ENCODE data around the gene FCGR3A.
"Not testable (repeated sequence)": the region's sequence is repeated elsewhere in the genome, so short reads cannot be mapped to it uniquely, and the experiment has no call there.

The FCGR3A gene

GRCh38 chr1:161529463-161530104, 20.0 kb downstream of the FCGR3A start:
- DNase-seq, result not testable (repeated sequence)

GRCh38 chr1:161528550-161528949, 21.1 kb downstream of the FCGR3A start:
- not testable (repeated sequence) for DNase-seq

DNA sequence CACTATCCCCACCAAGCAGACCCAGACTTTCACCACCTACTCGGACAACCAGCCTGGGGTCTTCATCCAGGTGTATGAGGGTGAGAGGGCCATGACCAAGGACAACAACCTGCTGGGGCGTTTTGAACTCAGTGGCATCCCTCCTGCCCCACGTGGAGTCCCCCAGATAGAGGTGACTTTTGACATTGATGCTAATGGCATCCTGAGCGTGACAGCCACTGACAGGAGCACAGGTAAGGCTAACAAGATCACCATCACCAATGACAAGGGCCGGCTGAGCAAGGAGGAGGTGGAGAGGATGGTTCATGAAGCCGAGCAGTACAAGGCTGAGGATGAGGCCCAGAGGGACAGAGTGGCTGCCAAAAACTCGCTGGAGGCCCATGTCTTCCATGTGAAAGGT, 23.7 kb downstream of the FCGR3A start:
- DNase-seq, result not testable (repeated sequence)

GRCh38 chr1:161525321-161525720, 24.3 kb downstream of the FCGR3A start:
- not testable (repeated sequence) for DNase-seq

- peak; percentile 19 for DNase-seq
These were observed 24.8 kb downstream of the FCGR3A start for GRCh38 chr1:161524742-161525291.

DNA sequence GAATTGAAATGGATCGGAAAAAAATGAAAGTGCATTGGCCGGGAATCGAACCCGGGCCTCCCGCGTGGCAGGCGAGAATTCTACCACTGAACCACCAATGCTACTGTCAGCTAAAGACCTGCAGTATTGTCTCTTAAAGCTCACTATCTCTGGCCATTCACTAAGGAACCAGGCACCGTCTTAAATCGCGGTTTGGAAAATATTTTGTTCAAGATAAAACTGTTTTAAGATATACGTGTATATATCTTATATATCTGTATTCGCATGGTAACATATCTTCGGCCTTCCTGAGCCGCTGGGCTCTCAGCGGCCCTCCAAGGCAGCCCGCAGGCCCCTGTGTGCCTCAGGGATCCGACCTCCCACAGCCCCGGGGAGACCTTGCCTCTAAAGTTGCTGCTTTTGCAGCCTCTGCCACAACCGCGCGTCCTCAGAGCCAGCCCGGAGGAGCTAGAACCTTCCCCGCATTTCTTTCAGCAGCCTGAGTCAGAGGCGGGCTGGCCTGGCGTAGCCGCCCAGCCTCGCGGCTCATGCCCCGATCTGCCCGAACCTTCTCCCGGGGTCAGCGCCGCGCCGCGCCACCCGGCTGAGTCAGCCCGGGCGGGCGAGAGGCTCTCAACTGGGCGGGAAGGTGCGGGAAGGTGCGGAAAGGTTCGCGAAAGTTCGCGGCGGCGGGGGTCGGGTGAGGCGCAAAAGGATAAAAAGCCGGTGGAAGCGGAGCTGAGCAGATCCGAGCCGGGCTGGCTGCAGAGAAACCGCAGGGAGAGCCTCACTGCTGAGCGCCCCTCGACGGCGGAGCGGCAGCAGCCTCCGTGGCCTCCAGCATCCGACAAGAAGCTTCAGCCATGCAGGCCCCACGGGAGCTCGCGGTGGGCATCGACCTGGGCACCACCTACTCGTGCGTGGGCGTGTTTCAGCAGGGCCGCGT, 25.5 kb downstream of the FCGR3A start, which contains the start of gene HSPA6:
Gene HSPA6 (plus strand): TSS at position 724 of the 925 bp plus-strand sequence. CDS start 119 bp downstream, at position 843.
- DNase-seq, result peak; percentile 63

- not testable (repeated sequence) for DNase-seq
These were observed 26.4 kb downstream of the FCGR3A start for GRCh38 chr1:161523041-161523816.

- not testable (repeated sequence) for DNase-seq
These were observed 35.7 kb downstream of the FCGR3A start for GRCh38 chr1:161513953-161514352.

DNA sequence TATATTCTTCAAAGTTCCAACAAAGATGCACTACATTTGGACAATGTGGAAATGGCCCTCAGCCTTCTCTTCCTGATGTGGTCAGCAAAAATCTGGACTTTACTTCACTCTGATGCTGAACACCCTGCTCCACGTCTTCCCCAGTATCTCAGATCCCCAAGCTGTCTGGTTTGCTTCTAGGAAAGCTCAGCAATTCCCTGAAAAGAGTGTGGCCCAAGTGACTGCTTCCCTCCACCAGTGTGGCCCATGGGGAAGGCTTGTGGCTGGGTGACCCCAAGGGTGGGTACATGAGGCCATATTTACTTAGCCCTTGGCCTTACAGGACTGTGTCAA, 36.2 kb downstream of the FCGR3A start:
- DNase-seq, result not testable (repeated sequence)

DNA sequence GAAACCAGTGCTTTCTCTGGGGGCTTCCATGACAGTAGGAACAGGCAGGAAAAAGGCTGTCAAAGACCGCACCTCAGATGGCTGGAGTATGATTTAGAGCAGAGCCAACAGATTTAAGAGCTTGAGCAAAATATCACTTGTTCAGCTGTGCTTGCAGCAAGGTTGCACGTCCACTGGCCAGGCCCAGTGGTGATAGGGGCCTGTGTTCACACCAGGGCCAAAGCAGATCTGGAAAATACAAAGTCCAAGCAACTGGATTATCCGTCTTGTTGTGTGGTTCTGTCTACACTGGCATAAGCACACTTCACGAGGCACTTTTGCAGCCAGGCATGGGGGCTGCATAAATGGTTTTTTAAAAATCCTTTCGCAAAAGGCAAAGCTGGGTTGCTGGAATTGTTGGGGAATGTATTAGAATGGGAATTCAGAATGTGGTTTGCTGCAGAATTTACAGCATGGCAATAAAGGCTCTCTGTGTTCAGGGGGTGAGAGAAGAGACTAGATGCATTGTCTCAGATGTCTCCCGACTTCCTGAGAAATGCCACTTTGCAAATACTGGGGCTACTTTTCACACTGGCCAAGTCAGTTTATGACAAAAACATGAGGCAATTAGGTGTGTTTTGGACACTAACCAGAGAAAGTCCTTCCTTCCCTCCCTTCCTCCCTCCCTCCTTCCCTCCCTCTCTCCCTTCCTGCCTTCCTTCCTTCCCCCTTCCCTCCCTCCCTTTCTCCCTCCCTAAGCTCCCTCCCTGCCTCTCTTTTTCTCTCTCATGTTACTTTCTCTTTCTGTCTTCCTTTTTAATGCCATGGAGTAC, 36.8 kb downstream of the FCGR3A start:
- not testable (repeated sequence) for DNase-seq

- no peak for DNase-seq
These were observed 37.9 kb downstream of the FCGR3A start for GRCh38 chr1:161511756-161512060.

- DNase-seq, result no peak
These were observed 38.4 kb downstream of the FCGR3A start for GRCh38 chr1:161511018-161511755.

GRCh38 chr1:161510477-161510876, 39.1 kb downstream of the FCGR3A start:
- DNase-seq, result no peak

GRCh38 chr1:161506336-161507223, 43.0 kb downstream of the FCGR3A start:
- no peak for DNase-seq

- no peak for DNase-seq
These were observed 43.9 kb downstream of the FCGR3A start for GRCh38 chr1:161505686-161506085.

- no peak for DNase-seq
These were observed 46.2 kb downstream of the FCGR3A start for GRCh38 chr1:161503394-161503748.

DNA sequence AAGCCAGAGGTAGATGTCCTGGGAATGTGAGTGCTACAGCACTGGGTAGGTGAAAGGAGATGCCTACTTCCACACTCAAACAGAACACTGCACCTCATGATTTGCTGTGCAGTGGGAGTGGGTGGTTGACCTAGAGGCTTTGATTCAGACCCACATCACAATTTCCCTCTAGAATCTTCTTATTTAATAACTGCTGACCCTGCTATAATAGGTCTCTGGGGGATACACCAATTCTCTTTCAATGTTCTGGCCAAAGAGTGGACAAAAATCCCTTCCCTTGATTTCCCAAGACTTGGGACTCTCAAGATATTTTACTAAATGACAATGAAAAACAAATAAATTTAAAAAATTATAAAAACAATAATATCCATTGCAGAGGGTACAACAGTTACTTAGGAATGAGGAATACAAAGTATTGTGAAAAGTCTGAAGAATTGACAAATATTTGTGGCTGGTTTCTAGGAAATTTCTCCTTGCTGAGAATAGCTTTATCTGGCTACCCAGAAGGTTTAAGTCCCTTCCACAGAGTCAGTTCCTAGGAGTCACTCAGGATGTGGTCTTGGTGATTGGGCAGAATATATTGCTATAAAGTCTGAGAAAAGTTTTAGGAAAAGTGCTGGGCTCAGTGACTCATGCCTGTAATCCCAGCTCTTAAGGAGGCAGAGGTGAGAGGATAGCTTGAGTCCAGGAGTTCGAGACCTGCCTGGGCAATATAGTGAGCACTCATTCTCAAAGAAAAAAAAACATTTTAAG, 46.8 kb downstream of the FCGR3A start:
- DNase-seq, result no peak

DNA sequence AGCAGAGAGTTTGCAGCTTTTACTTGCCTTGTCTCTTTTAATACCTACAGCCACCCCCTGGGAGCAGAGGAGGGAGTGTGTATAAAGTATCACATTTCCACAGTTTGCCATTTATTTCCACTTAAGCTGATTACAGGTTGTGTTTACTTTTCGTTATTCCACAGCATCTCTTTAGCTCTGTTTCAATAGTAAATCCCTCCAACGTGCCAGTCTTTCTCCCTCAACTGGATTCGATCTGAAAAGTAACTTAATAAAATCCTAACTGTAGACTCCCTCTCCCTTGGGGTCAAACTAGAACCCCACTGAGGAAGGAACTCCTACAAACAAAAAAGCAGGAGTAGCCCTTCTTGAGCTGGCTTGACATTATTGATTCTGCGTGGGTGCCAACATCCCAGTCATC, 47.4 kb downstream of the FCGR3A start:
- no peak for DNase-seq

GRCh38 chr1:161501234-161501633, 48.4 kb downstream of the FCGR3A start:
- no peak for DNase-seq

Data from activated naive CD4-positive, alpha-beta T cell treated with anti-CD3 and anti-CD28 coated beads, Interleukin-2, amount 50 U/mL, for 16 hours (primary cell).